IMR-90 (cell line): ENCODE measurements around the gene POLA2. TPM values are rescaled to one million over a fixed set of nuclear protein-coding genes. Genes with fewer than 3 reads are reported as not detected.

Experiments
- ATAC-seq: fragments of 200-7000 bp; cut with Tn5 transposase; 2 replicates; pipeline ENCODE4 v1.9.1; 2020; ENCODE audit warnings: low read depth, mild to moderate bottlenecking, moderate library complexity
- BruUV-seq: library from RNA; stranded (reverse); fragments of 400-500 nt; replicated peaks from 2 replicates; lab custom pipeline; 2021; lab: Mats Ljungman, UMichigan
- CTCF ChIA-PET: fragments of 300-600 bp; formaldehyde crosslinking; extraction: SDS; loops from one replicate; lab custom pipeline; 2021; ENCODE audit warnings: antibody characterized with exemption; lab: Yijun Ruan, JAX
- POLR2A ChIA-PET: fragments of 300-600 bp; sonication (Branson Sonifier 250); formaldehyde crosslinking; loops from one replicate; lab custom pipeline; 2022; ENCODE audit warnings: antibody characterized with exemption; ENCODE audit not compliant: unreplicated experiment; lab: Charles Lee
- DNase-seq: peaks from one replicate; pipeline ENCODE4 v3.0.0; 2013
- H2AFZ ChIP-seq: replicated peaks from 2 replicates; pipeline ENCODE3; 2013; ENCODE audit warnings: low read length, mild to moderate bottlenecking; ENCODE audit not compliant: poor library complexity
- H2AK5ac ChIP-seq: 2 replicates; pipeline ENCODE4 v1.6.1; 2013; ENCODE audit warnings: low read depth, low read length, inconsistent platforms
- H2AK9ac ChIP-seq: replicated peaks from 2 replicates; pipeline ENCODE3; 2013; ENCODE audit warnings: mild to moderate bottlenecking, low read depth, low read length, moderate library complexity; ENCODE audit not compliant: poor library complexity
- H2BK120ac ChIP-seq: 2 replicates; pipeline ENCODE4 v1.6.1; 2013; ENCODE audit warnings: low read depth, low read length, inconsistent platforms
- H2BK15ac ChIP-seq: 3 replicates; pipeline ENCODE4 v1.6.1; 2013; ENCODE audit warnings: low read depth, low read length, inconsistent platforms
- H2BK20ac ChIP-seq: 2 replicates; pipeline ENCODE4 v1.6.1; 2013; ENCODE audit warnings: low read depth, mild to moderate bottlenecking, inconsistent platforms, low read length, moderate library complexity
- H2BK5ac ChIP-seq: 2 replicates; pipeline ENCODE4 v1.6.1; 2013; ENCODE audit warnings: mild to moderate bottlenecking, low read depth, low read length, inconsistent platforms; ENCODE audit not compliant: poor library complexity, severe bottlenecking
- H3K14ac ChIP-seq: replicated peaks from 2 replicates; pipeline ENCODE4 v1.6.1; 2013; ENCODE audit warnings: low read depth, low read length, inconsistent platforms
- H3K18ac ChIP-seq: 2 replicates; pipeline ENCODE4 v1.6.1; 2013; ENCODE audit warnings: low read depth, low read length, control low read depth
- H3K23ac ChIP-seq: 2 replicates; pipeline ENCODE4 v1.6.1; 2013; ENCODE audit warnings: low read depth, low read length, inconsistent platforms
- H3K27ac ChIP-seq: 2 replicates; pipeline ENCODE4 v1.5.1; 2013; ENCODE audit warnings: mild to moderate bottlenecking, control low read depth, low read length; ENCODE audit not compliant: insufficient read depth
- H3K27me3 ChIP-seq: 2 replicates; pipeline ENCODE4 v1.6.1; 2013; ENCODE audit warnings: low read length; ENCODE audit not compliant: control insufficient read depth, insufficient read depth
- H3K36me3 ChIP-seq: 2 replicates; pipeline ENCODE4 v1.6.1; 2013; ENCODE audit warnings: low read length, mixed read lengths; ENCODE audit not compliant: control insufficient read depth, insufficient read depth
- H3K4ac ChIP-seq: 2 replicates; pipeline ENCODE4 v1.6.1; 2013; ENCODE audit warnings: low read depth, low read length, inconsistent platforms
- H3K4me1 ChIP-seq: 2 replicates; pipeline ENCODE4 v1.6.1; 2013; ENCODE audit warnings: low read length, mixed read lengths; ENCODE audit not compliant: control insufficient read depth, insufficient read depth
- H3K4me2 ChIP-seq: 2 replicates; pipeline ENCODE4 v1.6.1; 2013; ENCODE audit warnings: low read depth, mild to moderate bottlenecking, control low read depth, low read length, moderate library complexity
- H3K4me3 ChIP-seq: 2 replicates; pipeline ENCODE4 v1.5.1; 2013; ENCODE audit warnings: low read depth, mild to moderate bottlenecking, control low read depth, low read length, moderate library complexity; ENCODE audit not compliant: insufficient read depth
- H3K56ac ChIP-seq: 2 replicates; pipeline ENCODE4 v1.6.1; 2013; ENCODE audit warnings: low read length, inconsistent platforms; ENCODE audit not compliant: insufficient read depth; ENCODE audit errors: extremely low read depth
- H3K79me1 ChIP-seq, 2 experiments: 2 replicates each; pipeline ENCODE4 v1.6.1; 2013; ENCODE audit warnings: low read length in 2 of 2, inconsistent platforms in 1 of 2, low read depth in 1 of 2
- H3K9ac ChIP-seq: 2 replicates; pipeline ENCODE4 v1.6.1; 2013; ENCODE audit warnings: low read depth, low read length, control low read depth
- H3K9me1 ChIP-seq: 2 replicates; pipeline ENCODE4 v1.6.1; 2013; ENCODE audit warnings: low read length, inconsistent platforms; ENCODE audit not compliant: insufficient read depth
- H3K9me3 ChIP-seq: 2 replicates; pipeline ENCODE4 v1.6.1; 2013; ENCODE audit warnings: low read length; ENCODE audit not compliant: control insufficient read depth, insufficient read depth
- H4K20me1 ChIP-seq: 2 replicates; pipeline ENCODE4 v1.6.1; 2013; ENCODE audit warnings: low read length, inconsistent platforms; ENCODE audit not compliant: insufficient read depth
- H4K5ac ChIP-seq: 2 replicates; pipeline ENCODE4 v1.6.1; 2013; ENCODE audit warnings: mild to moderate bottlenecking, low read depth, low read length, control low read depth
- H4K8ac ChIP-seq, 2 experiments: 2 replicates each; pipeline ENCODE4 v1.6.1; 2013; ENCODE audit warnings: low read depth in 2 of 2, low read length in 2 of 2, control low read depth in 1 of 2, inconsistent platforms in 1 of 2
- H4K91ac ChIP-seq: 2 replicates; pipeline ENCODE4 v1.6.1; 2013; ENCODE audit warnings: low read depth, low read length, inconsistent platforms; ENCODE audit not compliant: insufficient read depth
- BHLHE40 ChIP-seq: fragments of 150-350 bp; IDR thresholded peaks from 2 replicates; pipeline ENCODE4 v1.6.1; 2016; ENCODE audit warnings: mild to moderate bottlenecking, low read depth, low read length
- CEBPB ChIP-seq: IDR thresholded peaks from 2 replicates; pipeline ENCODE4 v1.6.1; 2012; ENCODE audit warnings: low read depth, low read length, improper control_type of control experiment
- FOS ChIP-seq: fragments of 150-350 bp; IDR thresholded peaks from 2 replicates; pipeline ENCODE4 v1.6.1; 2016; ENCODE audit warnings: low read depth, low read length
- MAFK ChIP-seq: IDR thresholded peaks from 2 replicates; pipeline ENCODE4 v1.6.1; 2012; ENCODE audit warnings: low read depth, low read length, improper control_type of control experiment
- NFE2L2 ChIP-seq: fragments of 150-350 bp; IDR thresholded peaks from 2 replicates; pipeline ENCODE4 v1.6.1; 2016; ENCODE audit warnings: low read depth, mild to moderate bottlenecking, low read length
- RAD21 ChIP-seq: IDR thresholded peaks from 2 replicates; pipeline ENCODE4 v1.6.1; 2012; ENCODE audit warnings: low read length, improper control_type of control experiment
- RCOR1 ChIP-seq: IDR thresholded peaks from 2 replicates; pipeline ENCODE4 v1.6.1; 2012; ENCODE audit warnings: mild to moderate bottlenecking, low read length, improper control_type of control experiment; ENCODE audit not compliant: insufficient replicate concordance
- WGBS, 2 experiments: methylation state at CpG; one replicate each; pipeline versions ENCODE4 v1.1.5 to v1.1.7; 2013; ENCODE audit warnings: missing lambda C conversion rate in 2 of 2; ENCODE audit not compliant: insufficient read length in 1 of 2; ENCODE audit errors: extremely low coverage in 2 of 2; 5-methylcytosine and 5-hydroxymethylcytosine counted together
- dilution Hi-C: fragments of 300-500 bp; cut with HindIII; formaldehyde crosslinking; loops from one replicate; pipeline ENCODE4 v1.14.3; 2018; ENCODE audit warnings: low sequenced_read_pairs; ENCODE audit not compliant: unreplicated experiment
- in situ Hi-C: fragments of 300-500 bp; cut with MboI; formaldehyde crosslinking; loops from 3 replicates; pipeline ENCODE4 v1.14.3; 2019; ENCODE audit warnings: low sequenced_read_pairs, inconsistent platforms, mixed read lengths
- intact Hi-C: fragments of 100-400 bp; cut with micrococcal nuclease; formaldehyde crosslinking; loops from 2 replicates; pipeline ENCODE4 v1.10.0; 2022
- polyA plus RNA-seq, 3 experiments: library from polyadenylated mRNA; depleted of rRNA; stranded (reverse); fragments of >200 nt; gene quantifications; 2 replicates each; pipeline ENCODE4 v1.2.3, GENCODE V29; 2012; ENCODE audit warnings: low replicate concordance in 1 of 3
- total RNA-seq: library from RNA; depleted of rRNA; stranded (reverse); fragments of >200 nt; gene quantifications from 2 replicates; pipeline ENCODE4 v1.2.3, GENCODE V29; 2012
- TF ChIP-seq, protein P1 (sequence below): fragments of 150-350 bp; IDR thresholded peaks from 2 replicates; pipeline ENCODE4 v1.6.1; 2017; ENCODE audit warnings: mild to moderate bottlenecking, antibody characterized with exemption, low read length, low read depth

Gene POLA2
- total and polyA plus RNA-seq, 2 of the 4 experiments (the other 2 are of a cell fraction) = 14.2 to 17.3 TPM

DNA sequence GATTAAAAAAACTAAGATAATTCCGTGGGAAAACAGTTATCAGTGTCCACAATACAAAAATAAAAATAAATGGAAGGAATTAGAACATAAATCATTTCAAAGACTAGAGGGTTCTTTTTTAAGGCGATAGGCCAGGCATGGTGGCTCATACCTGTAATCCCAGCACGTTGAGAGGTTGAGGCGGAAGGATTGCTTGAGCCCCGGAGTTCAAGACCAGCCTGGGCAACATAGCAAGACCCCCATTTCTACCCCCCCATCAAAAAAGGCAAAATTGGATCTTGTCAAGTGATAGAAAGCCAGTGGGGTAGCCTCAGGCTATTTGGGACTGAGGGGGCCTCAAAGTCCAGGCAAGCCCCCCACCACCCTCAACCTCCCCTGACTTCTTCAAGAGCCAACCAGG is 20.6 kb upstream of the POLA2 start:
- no peak overlapping the region for H2BK15ac ChIP-seq
- no peaks in the 10 kb centered on the region for H3K9me1 ChIP-seq
- no peaks in the 10 kb centered on the region for H3K4me1 ChIP-seq
- H2AFZ ChIP-seq = no peak overlapping the region
- intact Hi-C loops (no loop called here), in situ Hi-C loops (no loop called here), dilution Hi-C loops (no loop called here)
- H2BK20ac ChIP-seq = no peak overlapping the region
- no CpG with 5 or more reads among the region's 5 CpGs for WGBS, 2 experiments
- ATAC-seq (no peak), DNase-seq (no peak)
- H2AK5ac ChIP-seq = no peak overlapping the region
- H3K27me3 ChIP-seq = peaks cover 3% of the 10 kb centered on the region
- no peak overlapping the region for H3K23ac ChIP-seq
- H2BK120ac ChIP-seq = no peak overlapping the region
- H4K20me1 ChIP-seq = no peaks in the 10 kb centered on the region
- no peak overlapping the region for H4K8ac ChIP-seq
- no peak overlapping the region for H3K4ac ChIP-seq
- H3K36me3 ChIP-seq = no peaks in the 10 kb centered on the region
- H3K79me1 ChIP-seq = no peaks in the 10 kb centered on the region
- no peak overlapping the region for H3K56ac ChIP-seq
- CTCF ChIA-PET = no interaction called here
- no peak overlapping the region for H2AK9ac ChIP-seq
- no peak overlapping the region for H3K4me2 ChIP-seq
- peaks cover 5% of the 10 kb centered on the region; the same call in 1 of the 2 replicates for H3K9me3 ChIP-seq
- H4K91ac ChIP-seq = no peak overlapping the region
- no peak overlapping the region for H3K14ac ChIP-seq
- no peak overlapping the region for H3K9ac ChIP-seq
- no peak overlapping the region for H3K4me3 ChIP-seq
- TF ChIP-seq NFE2L2 = no peak
- TF ChIP-seq FOS = no peak
- TF ChIP-seq RCOR1 = no peak
- no peak for TF ChIP-seq CEBPB
- TF ChIP-seq BHLHE40 = no peak
- TF ChIP-seq, protein P1, sequence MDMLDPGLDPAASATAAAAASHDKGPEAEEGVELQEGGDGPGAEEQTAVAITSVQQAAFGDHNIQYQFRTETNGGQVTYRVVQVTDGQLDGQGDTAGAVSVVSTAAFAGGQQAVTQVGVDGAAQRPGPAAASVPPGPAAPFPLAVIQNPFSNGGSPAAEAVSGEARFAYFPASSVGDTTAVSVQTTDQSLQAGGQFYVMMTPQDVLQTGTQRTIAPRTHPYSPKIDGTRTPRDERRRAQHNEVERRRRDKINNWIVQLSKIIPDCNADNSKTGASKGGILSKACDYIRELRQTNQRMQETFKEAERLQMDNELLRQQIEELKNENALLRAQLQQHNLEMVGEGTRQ = no peak
- no peak for TF ChIP-seq RAD21
- no peak for TF ChIP-seq MAFK
- no TSS peak for BruUV-seq
- no peak overlapping the region for H3K27ac ChIP-seq
- H4K5ac ChIP-seq = no peak overlapping the region
- H2BK5ac ChIP-seq = no peak overlapping the region
- H3K18ac ChIP-seq = no peak overlapping the region
- POLR2A ChIA-PET = no interaction called here
